GM21526 (cell line): ENCODE data around the gene PEAK3.
"Not testable (repeated sequence)": the region's sequence is repeated elsewhere in the genome, so short reads cannot be mapped to it uniquely, and the experiment has no call there.

Experiments used
- ATAC-seq: cut with Tn5 transposase; IDR thresholded peaks from one replicate; pipeline ENCODE4 v1.9.1; 2021; ENCODE audit warnings: moderate library complexity; ENCODE audit not compliant: unreplicated experiment, low FRiP score

The PEAK3 gene

DNA sequence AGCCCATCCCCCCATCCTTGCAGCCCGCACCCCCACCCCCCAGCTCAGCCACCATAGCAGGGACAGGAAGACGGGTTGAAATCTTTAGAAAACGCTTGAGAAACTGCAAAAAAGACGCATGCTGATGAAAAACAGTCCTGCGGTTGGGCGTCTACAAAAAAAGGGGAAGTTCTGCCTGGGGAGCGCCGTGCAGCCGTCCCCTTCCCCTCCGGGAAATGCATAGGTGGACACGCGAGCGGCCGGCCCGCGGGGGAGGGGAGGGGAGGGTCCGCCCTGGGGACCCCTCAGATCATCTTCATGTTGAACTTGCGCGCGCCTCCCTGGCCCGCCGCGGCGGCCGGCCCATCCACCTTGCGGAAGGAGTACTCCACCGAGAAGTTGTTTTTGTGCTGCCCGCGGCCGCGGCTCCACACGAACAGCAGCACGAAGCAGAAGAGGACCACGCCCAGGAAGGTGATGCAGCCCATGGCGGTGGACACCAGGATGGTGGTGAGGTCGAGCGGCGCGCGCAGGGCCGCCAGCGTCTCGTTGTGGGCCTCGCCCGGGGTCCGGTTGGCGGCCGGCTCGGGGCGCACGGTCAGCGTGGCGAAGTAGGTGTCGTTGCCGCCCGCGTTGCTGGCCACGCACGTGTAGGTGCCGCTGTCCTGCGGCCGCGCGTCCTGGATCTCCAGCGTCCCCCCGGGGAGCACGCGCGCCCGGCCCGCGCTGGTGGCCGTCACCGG lies 7.9 kb upstream of the PEAK3 start:
- no peak for ATAC-seq

DNA sequence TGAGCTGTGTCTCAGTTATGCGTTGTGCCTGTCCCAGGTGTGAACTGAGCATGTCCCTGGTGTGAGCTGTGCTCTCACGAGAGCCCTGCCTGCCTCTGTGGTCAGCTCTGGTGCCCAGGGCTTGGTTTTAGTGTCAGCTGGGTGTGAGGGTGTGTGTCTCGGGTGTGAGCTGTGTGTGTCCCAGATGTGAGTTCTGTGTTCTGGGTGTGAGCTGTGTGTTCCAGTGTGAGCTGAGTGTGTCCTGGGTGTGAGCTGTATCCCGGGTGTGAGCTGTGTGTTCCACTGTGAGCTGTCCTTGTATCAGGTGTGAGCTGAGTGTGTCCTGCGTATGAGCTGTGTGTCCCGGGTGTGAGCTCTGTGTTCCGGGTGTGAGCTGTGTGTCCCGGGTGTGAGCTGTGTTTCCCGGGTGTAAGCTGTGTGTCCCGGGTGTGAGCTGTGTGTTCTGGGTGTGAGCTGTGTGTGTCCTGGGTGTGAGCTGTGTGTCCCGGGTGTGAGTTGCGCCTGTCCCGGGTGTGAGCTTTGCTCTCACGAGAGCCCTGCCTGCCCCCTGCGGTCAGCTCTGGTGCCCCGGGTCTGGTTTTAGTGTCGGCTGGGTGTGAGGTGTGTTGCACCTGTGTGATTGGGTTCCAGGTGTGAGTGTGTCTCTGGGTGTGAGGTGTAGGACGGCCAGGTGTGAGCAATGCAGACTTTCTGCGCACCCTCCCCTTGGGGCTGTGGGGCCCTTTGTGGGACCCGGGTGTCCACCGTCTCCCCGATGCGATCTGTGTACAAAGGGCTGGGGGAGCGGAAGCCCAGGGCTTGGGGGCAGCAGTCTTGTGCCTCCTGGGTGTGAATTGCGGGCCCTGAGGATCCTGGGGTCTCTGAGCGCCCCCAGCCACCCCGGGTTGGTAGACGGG lies 7.1 kb upstream of the PEAK3 start:
- ATAC-seq, result no peak

DNA sequence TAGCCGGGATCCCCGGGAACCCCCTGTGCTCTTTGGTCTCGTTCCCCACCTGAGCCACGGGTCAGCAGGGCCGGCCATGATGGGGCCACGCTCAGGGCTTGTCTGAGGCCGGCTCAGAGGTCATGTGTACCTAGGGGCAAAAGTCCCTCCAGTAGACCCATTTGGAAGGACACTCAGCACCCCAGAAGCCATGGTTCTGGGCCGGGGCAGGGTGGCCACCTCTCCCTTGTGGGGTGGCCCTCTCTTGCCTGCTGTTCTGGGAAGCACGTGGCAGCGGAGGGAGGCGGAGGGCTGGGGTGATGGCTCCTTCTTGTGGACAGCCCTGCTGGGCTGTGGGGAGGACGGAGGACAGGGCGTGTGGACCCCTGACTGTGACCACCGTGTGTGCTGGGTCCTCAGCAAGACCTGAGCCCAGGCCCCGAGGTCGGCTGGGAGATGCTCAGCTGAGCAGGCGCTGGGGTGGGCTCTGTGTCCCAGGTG lies 6.4 kb upstream of the PEAK3 start:
- ATAC-seq, result no peak

DNA sequence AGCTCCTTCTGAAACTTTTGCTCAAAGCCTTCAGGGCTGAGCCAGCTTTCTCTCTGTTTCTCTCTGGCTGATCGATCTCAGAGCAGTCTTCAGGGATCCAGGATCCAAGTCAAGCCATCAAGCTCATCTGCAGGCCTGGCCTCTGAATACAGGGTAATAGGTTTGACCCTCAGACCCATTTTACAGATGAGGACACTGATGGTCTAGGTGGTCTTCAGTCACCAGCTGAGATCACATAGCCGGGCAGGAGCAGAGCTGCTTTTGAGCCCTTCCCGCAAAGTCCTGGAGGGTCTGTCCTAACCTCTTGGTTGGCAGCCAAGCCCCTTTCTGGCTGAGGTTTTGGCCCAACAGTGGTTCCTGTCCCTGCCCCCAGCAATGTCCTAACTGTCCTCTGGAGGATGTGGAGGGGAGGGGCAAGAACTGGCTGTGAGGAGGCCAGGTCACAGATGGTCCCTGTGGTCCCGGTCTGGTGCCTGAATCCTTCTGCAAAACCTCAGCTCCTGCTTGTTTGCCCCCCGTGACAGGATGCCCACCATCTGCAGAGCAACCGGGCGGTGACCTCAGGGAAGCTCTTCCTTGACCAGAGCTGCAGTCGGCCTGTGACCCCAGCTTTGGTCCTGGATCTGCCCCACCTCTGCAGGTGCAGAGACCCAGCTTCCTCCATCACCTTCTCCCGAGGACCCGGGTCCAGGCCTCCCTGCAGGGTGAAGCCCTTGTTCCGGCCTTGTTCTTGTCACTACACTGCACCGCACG lies 5.8 kb upstream of the PEAK3 start:
- no peak for ATAC-seq

DNA sequence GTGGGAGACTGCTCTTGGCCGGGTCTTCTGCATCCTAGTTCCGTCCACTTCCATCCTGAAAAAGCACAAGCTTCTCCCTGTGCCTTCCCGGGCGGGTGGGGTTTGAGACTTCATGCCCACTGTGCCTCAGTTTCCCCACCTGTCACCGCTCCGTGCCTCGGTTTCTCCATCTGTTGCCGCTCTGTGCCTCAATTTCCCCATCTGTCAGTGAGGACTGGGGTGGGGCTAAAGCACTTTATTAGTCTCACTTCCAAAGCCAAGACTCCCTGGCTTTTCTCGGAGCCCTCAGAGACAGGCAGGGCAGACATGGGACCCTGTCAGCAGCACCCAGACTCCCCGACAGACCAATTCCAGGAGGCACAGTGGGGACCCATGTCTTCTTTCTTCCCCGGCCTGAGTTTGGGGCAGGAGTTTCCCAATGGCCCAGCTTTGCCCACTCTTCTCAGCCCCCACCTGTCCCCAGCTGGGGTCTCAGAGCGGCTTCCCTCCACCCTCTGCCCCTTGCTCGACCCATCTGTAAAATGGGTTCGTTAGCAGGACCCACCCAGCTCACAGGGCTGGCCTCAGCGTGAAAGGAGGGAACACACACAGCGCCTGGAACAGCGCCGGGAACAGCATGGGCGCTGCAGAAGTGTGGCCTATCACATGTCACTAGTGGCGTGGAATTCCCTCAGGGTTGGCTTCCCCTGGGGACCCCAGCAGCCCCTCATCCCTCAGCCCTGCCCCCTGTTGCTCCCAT lies 4.6 kb upstream of the PEAK3 start:
- no peak for ATAC-seq

DNA sequence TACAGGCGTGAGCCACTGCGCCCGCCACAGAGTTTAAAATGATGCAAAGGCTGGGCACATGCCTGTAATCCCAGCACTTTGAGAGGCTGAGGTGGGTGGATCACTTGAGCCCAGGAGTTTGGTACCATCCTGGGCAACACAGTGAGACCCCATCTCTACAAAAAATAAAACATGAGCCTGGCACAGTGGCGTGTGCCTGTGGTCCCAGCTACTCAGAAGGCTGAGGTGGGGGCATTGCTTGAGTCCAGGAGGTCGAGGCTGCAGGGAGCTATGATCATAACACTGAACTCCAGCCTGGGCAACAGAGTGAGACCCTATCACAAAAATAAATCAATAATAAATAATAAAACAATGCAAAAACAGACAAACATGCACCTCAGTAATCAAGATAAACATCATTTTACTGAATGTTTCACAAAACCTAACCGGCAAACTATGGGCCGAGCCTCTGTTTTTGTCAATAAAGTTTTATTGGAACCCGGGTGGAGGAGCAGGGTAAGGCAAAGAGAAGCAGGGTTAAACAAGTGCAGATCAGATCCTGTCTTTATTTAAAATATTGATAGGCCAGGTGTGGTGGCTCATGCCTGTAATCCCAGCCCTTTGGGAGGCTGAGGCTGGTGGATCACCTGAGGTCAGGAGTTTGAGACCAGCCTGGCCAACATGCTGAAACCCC lies 2.0 kb upstream of the PEAK3 start:
- no peak for ATAC-seq

DNA sequence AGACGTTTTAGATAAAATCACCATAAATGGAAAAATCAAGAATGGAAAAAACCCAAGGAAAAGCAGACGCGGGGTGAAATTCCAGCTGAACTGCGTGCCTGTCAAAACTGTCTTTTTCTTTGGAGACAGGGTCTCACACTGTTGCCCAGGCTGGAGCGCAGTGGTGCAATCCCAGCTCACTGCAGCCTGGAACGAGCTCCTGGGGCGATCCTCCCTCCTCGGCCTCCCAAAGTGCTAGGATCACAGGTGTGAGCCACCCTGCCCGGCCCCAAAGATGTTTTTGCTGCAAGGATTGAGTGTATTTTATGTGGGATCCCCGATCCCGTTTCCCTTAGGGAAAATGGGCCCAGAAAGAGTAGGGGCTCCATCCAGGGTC lies 875 bp upstream of the PEAK3 start:
- no peak for ATAC-seq

DNA sequence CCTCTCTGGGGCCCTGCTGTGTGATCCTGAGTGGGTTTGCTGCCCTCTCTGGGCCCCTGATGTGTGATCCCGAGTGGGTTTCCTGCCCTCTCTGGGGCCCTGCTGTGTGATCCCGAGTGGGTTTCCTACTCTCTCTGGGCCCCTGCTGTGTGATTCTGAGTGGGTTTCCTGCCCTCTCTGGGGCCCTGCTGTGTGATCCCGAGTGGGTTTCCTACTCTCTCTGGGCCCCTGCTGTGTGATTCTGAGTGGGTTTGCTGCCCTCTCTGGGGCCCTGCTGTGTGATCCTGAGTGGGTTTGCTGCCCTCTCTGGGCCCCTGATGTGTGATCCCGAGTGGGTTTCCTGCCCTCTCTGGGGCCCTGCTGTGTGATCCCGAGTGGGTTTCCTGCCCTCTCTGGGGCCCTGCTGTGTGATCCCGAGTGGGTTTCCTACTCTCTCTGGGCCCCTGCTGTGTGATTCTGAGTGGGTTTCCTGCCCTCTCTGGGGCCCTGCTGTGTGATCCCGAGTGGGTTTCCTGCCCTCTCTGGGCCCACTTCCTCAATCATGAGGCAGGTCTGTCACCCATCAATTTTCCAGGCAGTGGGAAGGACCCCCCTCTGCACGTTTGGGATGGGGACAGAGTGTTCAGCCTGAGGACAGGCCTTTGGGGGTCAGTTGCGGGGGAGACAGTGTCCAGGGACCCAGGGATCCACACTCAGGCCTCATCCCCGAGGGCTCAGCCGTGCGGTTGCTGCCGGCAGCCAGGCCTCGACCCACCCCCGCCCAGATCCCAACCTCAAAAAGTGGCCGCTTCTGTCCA lies 512 bp downstream of the PEAK3 start:
- not testable (repeated sequence) for ATAC-seq

DNA sequence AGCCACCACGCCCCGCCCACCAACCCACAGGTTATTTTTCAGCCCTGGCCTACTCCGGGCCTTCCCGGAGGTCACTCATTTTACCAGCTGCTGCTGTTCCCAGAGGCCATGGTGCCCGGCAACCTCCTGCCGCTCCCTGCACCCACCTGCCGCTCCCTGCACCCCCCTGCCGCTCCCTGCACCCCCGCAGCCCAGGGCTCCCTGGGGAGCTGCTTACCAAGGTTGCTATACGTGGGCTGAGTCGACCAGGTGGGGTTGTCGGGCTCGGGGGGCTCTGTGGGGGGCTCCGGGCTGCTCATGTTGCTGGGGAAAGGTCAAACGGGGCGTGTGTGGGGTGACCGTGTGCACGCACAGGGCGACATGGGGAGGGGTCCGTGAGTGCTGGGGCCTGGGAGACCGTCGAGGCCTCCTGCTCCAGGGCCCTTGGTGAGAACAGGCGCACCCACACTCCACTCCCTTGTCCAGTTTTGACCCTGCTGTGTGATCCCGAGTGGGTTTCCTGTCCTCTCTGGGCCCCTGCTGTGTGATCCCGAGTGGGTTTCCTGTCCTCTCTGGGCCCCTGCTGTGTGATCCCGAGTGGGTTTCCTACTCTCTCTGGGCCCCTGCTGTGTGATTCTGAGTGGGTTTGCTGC lies 1.2 kb downstream of the PEAK3 start:
- no peak for ATAC-seq

DNA sequence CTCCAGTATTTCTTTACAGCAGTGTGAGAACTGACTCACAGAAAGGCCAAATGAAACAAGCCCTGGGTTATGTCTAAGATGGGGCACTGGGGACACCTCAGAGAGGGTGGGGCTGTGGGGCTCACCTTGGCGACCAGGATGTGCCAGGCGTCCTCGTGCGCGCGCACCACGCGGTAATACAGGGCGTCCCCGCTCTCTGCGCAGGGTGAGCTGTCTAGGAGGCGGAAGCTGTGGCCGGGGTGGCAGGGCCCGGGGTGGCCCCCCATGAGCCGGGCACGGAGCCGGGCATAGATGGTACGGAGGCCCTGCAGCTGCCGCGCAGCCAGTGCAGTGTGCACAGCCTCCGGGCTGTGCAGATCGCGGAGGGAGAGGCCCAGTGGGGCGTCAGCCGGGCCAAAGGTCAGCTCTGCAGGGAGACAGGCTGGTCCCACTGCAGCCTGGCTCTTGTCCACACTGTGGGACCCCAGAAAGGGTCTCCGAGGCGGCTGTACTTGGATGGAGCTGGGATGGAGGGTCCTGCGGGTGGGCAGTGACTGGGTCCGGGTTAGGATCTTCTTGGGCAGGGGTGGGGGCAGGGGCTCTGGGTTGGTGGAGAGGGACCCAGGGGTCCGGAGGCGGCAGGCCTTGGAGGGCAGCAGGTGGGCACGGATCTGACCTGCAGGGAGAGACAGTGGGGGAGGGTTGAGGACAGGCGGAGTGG lies 3.4 kb downstream of the PEAK3 start:
- no peak for ATAC-seq

DNA sequence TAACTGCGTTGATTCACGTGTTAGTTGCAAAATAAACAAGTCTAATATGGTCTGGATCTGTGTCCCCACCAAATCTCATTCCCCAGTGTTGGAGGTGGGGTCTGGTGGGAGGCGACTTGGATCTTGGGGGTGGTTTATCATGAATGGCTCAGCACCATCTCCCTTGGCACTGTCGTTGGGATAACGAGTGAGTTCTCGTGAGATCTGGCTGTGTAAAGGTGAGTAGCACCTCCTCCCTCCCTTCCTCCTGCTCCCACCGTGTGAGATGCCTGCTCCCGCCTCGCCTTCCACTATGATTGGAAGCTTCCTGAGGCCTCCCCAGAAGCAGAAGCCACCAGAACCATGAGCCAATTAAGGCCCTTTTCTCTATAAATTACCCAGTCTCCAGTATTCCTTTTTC lies 4.8 kb downstream of the PEAK3 start:
- ATAC-seq, result no peak

DNA sequence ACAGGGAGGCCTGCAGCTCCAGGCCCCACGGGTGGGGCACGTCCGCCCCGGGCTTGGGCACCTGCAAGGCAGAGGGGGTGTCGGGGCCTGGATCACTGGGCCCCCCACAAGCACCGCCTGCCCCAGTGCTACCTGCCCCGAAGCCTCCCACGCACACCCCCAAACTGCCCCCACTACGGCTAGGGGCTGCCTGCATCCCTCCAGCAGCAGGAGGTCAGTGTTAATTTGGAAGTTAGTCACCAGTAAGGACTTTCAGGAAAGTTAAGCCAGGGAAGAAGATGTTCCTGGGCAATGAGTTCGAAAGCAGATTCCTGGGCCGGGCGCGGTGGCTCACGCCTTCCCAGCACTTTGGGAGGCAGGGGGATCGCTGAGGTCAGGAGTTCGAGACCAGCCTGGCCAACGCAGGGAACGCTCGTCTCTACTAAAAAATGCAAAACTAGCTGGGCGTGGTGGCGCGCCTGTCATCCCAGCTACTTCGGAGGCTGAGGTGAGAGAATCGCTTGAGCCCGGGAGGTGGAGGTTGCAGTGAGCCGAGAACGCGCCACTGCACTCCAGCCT lies 5.5 kb downstream of the PEAK3 start:
- no peak for ATAC-seq

DNA sequence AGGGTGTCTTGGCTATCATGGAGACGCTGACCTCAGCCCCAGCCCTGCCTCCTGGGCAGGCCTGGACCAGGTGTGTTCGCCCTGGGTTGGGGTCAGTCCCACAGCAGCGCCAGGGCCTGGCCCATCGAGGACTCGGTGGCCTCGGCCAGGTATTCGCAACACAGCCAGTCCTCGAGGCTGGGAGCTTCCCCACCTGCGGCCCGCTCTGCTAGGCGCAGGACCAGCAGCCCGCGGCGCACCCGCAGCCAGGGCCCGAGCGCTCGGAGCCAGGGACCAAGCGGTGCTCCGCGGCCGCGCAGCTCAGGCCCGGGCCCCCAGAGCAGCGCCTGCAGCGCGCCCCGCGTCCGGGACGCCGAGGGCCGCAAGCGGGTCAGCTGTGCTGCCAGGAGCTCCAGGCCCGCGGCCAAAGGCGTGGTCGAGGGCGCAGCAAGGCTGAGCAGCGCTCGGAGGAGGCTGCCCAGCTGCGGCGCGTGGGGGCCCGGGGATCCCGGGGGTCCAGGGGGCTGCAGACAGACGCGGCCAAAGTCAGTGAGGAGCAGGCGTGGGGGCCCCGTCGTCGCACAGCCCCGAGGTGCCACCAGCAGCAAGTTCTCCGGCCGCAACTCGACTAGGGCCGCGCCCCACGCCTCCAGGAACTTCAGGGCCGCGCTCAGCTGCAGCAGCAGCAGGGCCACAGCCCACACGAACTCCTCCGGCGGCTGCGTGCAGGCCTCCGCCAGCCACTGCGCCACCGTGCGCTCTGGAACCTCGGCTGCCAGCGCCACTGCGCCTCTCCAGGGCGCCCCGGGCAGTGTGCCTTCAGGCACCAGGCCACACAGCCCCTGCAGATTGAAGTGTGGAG lies 6.2 kb downstream of the PEAK3 start:
- ATAC-seq, result no peak

DNA sequence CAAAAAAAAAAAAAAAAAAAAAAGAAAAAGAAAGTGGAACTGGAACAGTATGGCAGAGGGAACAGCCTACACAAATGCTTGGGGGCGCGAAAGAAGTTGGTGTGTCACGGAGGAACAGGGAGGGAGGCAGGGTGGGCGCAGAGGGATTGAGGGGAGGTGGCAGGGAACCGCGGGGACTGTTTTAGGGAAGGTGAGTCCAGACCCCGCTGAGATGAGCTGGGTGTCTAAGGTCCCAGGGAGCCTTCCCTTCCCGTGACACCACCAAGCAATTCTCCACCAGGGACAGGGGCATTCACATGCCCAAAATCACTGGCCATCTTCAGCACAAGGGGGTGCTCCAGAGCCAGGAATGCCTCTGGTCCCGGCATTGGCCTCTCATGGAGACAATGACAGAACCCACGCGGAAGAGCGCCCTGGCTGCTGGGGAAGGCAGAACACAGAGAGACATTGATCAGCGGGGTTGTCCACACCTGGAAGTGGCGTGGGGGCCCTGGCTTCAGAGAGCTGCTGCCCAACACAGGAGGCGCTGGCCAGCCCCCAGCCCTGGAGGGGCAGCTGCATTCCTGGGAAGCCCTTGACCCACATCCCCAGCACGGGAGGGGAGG lies 6.9 kb downstream of the PEAK3 start:
- no peak for ATAC-seq

DNA sequence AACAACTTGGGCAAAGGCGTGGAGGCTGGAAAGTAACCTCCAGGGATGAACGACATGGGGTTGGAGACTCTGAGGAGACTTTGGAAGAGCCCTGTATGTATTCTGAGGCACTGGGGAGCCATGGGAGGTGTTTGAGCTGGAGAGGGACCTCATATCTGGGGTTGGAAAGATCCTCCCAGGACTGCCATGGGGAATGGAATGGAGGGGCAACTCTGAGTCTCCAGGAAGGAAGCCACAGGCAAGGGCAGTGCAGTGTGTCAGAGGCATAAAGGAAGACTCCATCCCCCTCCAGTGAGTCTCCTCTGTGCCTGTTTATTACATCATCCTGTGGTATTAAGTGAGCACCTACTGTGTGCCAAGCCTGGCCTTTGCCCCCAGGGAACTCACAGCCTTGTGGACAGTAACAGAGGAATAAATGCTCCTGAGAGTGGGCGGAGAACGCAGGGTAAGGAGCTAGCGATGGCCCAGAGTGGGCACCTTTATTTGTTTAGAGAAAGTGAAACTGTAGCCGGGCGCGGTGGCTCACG lies 7.7 kb downstream of the PEAK3 start:
- no peak for ATAC-seq
